ENCODE results near the gene RBMS1. TPM values are rescaled to one million over a fixed set of nuclear protein-coding genes. Genes with fewer than 3 reads are reported as not detected.

The RBMS1 gene
- total and polyA plus RNA-seq, 2 of the 13 experiments (the other 11 are each of a cell fraction or from before 2014, with no cell fraction given), result 55.5 to 110 TPM

DNA sequence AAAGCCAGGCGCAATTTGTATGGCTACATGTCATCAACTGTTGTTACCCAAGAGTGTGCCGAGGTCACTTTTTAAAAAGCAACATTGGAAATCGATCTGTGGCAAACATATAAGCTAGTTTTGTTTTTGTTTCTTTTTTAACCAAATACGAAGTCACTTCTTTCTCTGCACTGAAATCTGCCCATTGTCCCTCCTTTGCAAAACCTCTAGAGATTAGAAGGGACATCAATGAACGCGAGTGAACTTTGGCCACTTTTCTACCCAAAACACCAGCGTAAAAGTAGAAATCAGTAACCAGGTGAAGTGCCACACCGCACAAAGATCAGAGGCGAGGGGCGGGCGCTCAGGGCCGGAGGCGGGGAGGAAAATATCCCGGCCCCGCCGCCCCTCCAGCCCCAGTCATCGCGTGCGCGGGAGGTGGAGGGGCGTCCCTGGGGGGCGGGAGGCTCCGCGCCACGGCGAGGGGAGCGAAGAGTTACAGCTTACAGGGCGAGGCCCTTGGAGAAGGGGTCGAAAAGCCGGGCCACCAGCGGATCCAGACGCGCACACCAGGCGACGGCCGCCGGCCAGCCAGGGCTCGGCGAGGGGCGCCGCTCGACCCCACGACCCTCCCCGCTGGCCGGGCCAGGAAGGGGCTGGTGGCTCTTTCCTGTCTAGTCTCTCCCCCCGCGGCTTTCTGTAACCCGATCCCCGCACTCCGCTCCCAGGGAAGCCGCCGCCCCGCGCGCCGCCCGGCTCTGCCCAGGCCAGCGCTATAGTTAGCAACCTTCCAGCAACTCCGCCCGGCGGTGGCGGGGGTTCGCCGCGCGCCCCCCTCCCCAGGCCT is 993 bp downstream of the RBMS1 start (continued):
- TF ChIP-seq, protein P1, sequence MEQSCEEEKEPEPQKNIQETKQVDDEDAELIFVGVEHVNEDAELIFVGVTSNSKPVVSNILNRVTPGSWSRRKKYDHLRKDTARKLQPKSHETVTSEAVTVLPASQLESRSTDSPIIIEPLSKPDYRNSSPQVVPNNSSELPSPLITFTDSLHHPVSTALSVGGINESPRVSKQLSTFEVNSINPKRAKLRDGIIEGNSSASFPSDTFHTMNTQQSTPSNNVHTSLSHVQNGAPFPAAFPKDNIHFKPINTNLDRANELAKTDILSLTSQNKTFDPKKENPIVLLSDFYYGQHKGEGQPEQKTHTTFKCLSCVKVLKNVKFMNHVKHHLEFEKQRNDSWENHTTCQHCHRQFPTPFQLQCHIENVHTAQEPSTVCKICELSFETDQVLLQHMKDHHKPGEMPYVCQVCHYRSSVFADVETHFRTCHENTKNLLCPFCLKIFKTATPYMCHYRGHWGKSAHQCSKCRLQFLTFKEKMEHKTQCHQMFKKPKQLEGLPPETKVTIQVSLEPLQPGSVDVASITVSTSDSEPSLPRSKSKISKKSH (CRISPR knock-in tag; IDR thresholded peaks at IDR 0.05; ENCODE audit: borderline replicate concordance), result no peak
- TF ChIP-seq ZNF441 (CRISPR knock-in tag; IDR thresholded peaks at IDR 0.05; ENCODE audit: borderline replicate concordance) (peak; percentile 79), ZNF747 (CRISPR knock-in tag; IDR thresholded peaks at IDR 0.05; ENCODE audit: borderline replicate concordance) (peak; percentile 58; the same call in 1 of the 2 replicates), SMAD3 (CRISPR knock-in tag; IDR thresholded peaks at IDR 0.05) (peak; percentile 67; the same call in 1 of the 2 replicates), NFE2 (CRISPR knock-in tag; IDR thresholded peaks at IDR 0.05) (no peak), SAP130 (CRISPR knock-in tag; IDR thresholded peaks at IDR 0.05; ENCODE audit: low read depth) (peak; percentile 91), ELF4 (CRISPR knock-in tag; IDR thresholded peaks at IDR 0.05; ENCODE audit: borderline replicate concordance) (no peak), HOXA9 (CRISPR knock-in tag; IDR thresholded peaks at IDR 0.05; ENCODE audit: borderline replicate concordance) (no peak), SALL2 (CRISPR knock-in tag; IDR thresholded peaks at IDR 0.05) (no peak), KLF12 (CRISPR knock-in tag; IDR thresholded peaks at IDR 0.05; ENCODE audit: borderline replicate concordance) (peak; percentile 90; the same call in 1 of the 2 replicates), ZNF678 (CRISPR knock-in tag; IDR thresholded peaks at IDR 0.05) (no peak), SATB2 (CRISPR knock-in tag; IDR thresholded peaks at IDR 0.05) (no peak; the same call in 1 of the 2 replicates), HOXA5 (CRISPR knock-in tag; IDR thresholded peaks at IDR 0.05) (peak; percentile 91), ZNF350 (CRISPR knock-in tag; IDR thresholded peaks at IDR 0.05; ENCODE audit: borderline replicate concordance, low read depth) (peak; percentile 84; the same call in 1 of the 2 replicates)
- TF ChIP-seq, protein P2, sequence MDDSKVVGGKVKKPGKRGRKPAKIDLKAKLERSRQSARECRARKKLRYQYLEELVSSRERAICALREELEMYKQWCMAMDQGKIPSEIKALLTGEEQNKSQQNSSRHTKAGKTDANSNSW (CRISPR knock-in tag; IDR thresholded peaks at IDR 0.05; ENCODE audit: borderline replicate concordance), result no peak
- TF ChIP-seq, protein P3, sequence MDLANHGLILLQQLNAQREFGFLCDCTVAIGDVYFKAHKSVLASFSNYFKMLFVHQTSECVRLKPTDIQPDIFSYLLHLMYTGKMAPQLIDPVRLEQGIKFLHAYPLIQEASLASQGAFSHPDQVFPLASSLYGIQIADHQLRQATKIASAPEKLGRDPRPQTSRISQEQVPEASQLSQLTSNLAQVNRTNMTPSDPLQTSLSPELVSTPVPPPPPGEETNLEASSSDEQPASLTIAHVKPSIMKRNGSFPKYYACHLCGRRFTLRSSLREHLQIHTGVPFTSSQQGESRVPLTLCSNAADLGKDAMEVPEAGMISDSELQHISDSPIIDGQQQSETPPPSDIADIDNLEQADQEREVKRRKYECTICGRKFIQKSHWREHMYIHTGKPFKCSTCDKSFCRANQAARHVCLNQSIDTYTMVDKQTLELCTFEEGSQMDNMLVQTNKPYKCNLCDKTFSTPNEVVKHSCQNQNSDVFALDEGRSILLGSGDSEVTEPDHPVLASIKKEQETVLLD (CRISPR knock-in tag; IDR thresholded peaks at IDR 0.05; ENCODE audit: low read depth), result peak; percentile 51
- TF ChIP-seq, protein P4, sequence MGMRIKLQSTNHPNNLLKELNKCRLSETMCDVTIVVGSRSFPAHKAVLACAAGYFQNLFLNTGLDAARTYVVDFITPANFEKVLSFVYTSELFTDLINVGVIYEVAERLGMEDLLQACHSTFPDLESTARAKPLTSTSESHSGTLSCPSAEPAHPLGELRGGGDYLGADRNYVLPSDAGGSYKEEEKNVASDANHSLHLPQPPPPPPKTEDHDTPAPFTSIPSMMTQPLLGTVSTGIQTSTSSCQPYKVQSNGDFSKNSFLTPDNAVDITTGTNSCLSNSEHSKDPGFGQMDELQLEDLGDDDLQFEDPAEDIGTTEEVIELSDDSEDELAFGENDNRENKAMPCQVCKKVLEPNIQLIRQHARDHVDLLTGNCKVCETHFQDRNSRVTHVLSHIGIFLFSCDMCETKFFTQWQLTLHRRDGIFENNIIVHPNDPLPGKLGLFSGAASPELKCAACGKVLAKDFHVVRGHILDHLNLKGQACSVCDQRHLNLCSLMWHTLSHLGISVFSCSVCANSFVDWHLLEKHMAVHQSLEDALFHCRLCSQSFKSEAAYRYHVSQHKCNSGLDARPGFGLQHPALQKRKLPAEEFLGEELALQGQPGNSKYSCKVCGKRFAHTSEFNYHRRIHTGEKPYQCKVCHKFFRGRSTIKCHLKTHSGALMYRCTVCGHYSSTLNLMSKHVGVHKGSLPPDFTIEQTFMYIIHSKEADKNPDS (CRISPR knock-in tag; IDR thresholded peaks at IDR 0.05), result peak; percentile 88
- TF ChIP-seq, protein P5, sequence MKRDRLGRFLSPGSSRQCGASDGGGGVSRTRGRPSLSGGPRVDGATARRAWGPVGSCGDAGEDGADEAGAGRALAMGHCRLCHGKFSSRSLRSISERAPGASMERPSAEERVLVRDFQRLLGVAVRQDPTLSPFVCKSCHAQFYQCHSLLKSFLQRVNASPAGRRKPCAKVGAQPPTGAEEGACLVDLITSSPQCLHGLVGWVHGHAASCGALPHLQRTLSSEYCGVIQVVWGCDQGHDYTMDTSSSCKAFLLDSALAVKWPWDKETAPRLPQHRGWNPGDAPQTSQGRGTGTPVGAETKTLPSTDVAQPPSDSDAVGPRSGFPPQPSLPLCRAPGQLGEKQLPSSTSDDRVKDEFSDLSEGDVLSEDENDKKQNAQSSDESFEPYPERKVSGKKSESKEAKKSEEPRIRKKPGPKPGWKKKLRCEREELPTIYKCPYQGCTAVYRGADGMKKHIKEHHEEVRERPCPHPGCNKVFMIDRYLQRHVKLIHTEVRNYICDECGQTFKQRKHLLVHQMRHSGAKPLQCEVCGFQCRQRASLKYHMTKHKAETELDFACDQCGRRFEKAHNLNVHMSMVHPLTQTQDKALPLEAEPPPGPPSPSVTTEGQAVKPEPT (CRISPR knock-in tag; IDR thresholded peaks at IDR 0.05; ENCODE audit: low read depth), result no peak
- TF ChIP-seq, protein P6, sequence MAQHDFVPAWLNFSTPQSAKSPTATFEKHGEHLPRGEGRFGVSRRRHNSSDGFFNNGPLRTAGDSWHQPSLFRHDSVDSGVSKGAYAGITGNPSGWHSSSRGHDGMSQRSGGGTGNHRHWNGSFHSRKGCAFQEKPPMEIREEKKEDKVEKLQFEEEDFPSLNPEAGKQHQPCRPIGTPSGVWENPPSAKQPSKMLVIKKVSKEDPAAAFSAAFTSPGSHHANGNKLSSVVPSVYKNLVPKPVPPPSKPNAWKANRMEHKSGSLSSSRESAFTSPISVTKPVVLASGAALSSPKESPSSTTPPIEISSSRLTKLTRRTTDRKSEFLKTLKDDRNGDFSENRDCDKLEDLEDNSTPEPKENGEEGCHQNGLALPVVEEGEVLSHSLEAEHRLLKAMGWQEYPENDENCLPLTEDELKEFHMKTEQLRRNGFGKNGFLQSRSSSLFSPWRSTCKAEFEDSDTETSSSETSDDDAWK (CRISPR knock-in tag; IDR thresholded peaks at IDR 0.05), result no peak

Measured in HepG2 (cell line).